ENCODE data around the gene ALAD. TPM values are rescaled to one million over a fixed set of nuclear protein-coding genes. Genes with fewer than 3 reads are reported as not detected.
A peak's percentile ranks its signal among the peaks of the same experiment; 100 is the strongest.
"Not testable (repeated sequence)": the region's sequence is repeated elsewhere in the genome, so short reads cannot be mapped to it uniquely, and the experiment has no call there.

ALAD gene
- total RNA-seq, 1 donor = 6.8 TPM

- Histone ChIP-seq H3K4me3 (ENCODE audit: low read length) (no peak overlapping the region), H3K4me1 (ENCODE audit: insufficient read depth, low read length) (peaks cover 11% of the 10 kb centered on the region), H3K9me3 (ENCODE audit: low read depth, low read length) (no peaks in the 10 kb centered on the region), H3K27me3 (ENCODE audit: insufficient read depth, low read length) (no peaks in the 10 kb centered on the region)
These were observed 31.9 kb downstream of the ALAD start for GRCh38 chr9:113368982-113369854.

- H3K27me3 ChIP-seq (ENCODE audit: insufficient read depth, low read length) = no peaks in the 10 kb centered on the region
- H3K4me1 ChIP-seq (ENCODE audit: insufficient read depth, low read length) = peaks cover 11% of the 10 kb centered on the region
- no peak overlapping the region for H3K4me3 ChIP-seq (ENCODE audit: low read length)
- H3K9me3 ChIP-seq (ENCODE audit: low read depth, low read length) = no peaks in the 10 kb centered on the region
These were observed 32.6 kb downstream of the ALAD start for GRCh38 chr9:113368348-113368981.

DNA sequence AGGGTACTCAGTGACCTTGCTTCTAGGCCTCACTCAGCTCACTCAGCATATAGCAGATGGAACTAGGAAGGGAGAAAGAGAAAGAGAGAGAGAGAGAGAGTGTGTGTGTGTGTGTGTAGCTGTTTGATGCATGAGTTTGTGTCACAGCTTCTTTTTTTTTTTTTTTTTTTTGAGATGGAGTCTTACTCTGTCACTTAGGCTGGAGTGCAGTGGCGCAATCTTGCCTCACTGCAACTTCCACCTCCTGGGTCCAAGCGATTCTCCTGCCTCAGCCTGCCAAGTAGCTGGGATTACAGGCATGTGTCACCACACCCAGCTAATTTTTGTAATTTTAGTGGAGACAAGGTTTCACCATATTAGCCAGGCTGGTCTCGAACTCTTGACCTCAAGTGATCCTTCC, 35.4 kb downstream of the ALAD start:
- H3K9me3 ChIP-seq (ENCODE audit: low read depth, low read length); H3K27me3 ChIP-seq (ENCODE audit: insufficient read depth, low read length); H3K4me3 ChIP-seq (ENCODE audit: low read length): not testable (repeated sequence)
- H3K4me1 ChIP-seq (ENCODE audit: insufficient read depth, low read length) = peaks cover 11% of the 10 kb centered on the region

DNA sequence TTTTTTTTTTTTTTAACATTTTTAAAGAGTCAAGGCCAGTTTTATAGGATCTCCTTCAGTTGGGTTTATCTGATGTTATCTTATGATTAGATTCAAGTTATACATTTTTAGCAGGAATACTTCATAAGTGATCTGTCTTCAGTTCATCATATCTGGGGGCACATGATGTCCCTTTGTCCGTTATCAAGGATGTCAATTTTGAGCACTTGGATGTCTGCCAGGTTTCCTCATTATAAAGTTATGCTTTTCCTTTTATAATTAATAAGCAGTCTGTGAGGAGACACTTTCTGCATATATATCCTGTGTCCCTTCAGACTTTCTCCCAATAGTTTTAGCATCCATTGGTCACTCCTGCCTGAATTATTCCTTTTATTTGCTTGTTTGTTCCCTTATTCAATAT, 36.1 kb downstream of the ALAD start:
- Histone ChIP-seq H3K4me1 (ENCODE audit: insufficient read depth, low read length) (peaks cover 11% of the 10 kb centered on the region), H3K27me3 (ENCODE audit: insufficient read depth, low read length) (no peaks in the 10 kb centered on the region), H3K9me3 (ENCODE audit: low read depth, low read length) (no peaks in the 10 kb centered on the region), H3K4me3 (ENCODE audit: low read length) (no peak overlapping the region)

DNA sequence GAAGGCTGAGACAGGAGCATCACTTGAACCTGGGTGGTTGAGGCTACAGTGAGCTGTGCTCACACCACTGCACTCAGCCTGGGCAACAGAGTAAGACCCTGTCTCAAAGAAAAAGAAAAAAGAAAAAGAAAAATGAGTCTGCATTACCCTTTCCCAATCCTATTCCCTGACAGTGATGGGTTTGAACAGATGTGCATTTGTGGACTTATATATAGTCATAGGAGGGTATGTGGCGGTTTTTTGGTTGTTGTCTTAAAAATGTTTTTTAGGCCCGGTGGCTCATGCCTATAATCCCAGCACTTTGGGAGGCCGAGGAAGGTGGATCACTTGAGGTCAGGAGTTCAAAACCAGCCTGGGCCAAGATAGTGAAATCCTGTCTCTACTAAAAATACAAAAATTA, 37.7 kb downstream of the ALAD start:
- Histone ChIP-seq H3K27me3 (ENCODE audit: insufficient read depth, low read length) (no peaks in the 10 kb centered on the region), H3K4me3 (ENCODE audit: low read length) (no peak overlapping the region), H3K4me1 (ENCODE audit: insufficient read depth, low read length) (peaks cover 11% of the 10 kb centered on the region), H3K9me3 (ENCODE audit: low read depth, low read length) (no peaks in the 10 kb centered on the region)

GRCh38 chr9:113361304-113362018, 39.6 kb downstream of the ALAD start:
- H3K9me3 ChIP-seq (ENCODE audit: low read depth, low read length) = no peaks in the 10 kb centered on the region
- no peaks in the 10 kb centered on the region for H3K27me3 ChIP-seq (ENCODE audit: insufficient read depth, low read length)
- H3K4me1 ChIP-seq (ENCODE audit: insufficient read depth, low read length) = peaks cover 11% of the 10 kb centered on the region
- no peak overlapping the region for H3K4me3 ChIP-seq (ENCODE audit: low read length)

DNA sequence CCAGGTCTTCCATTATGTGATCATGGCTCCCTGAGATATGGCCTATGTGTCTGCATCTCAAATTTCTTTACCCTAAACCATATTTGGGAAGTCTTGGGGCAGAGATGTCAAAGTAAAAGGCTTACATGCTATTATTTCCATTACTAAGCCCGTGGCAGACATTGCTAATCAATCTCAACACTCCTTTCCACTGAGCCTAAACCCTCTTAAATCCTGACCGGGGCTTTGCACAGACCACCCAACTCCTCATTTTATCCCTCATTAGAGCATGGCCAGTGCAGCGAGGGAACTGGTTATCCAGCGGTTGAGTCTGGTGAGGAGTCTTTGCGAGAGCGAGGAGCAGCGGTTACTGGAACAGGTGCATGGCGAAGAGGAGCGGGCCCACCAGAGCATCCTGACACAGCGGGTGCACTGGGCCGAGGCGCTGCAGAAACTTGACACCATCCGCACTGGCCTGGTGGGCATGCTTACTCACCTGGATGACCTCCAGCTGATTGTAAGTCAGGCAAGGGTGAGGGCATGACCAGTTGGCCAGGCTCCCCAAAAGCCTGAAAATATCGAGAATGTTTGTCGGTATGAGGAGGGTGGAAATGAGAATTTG, 40.7 kb downstream of the ALAD start:
- peaks cover 4% of the 10 kb centered on the region for H3K4me1 ChIP-seq (ENCODE audit: insufficient read depth, low read length)
- no peaks in the 10 kb centered on the region for H3K9me3 ChIP-seq (ENCODE audit: low read depth, low read length)
- no peak overlapping the region for H3K4me3 ChIP-seq (ENCODE audit: low read length)
- no peaks in the 10 kb centered on the region for H3K27me3 ChIP-seq (ENCODE audit: insufficient read depth, low read length)

GRCh38 chr9:113359385-113359784, 41.7 kb downstream of the ALAD start:
- H3K9me3 ChIP-seq (ENCODE audit: low read depth, low read length) = no peaks in the 10 kb centered on the region
- no peaks in the 10 kb centered on the region for H3K27me3 ChIP-seq (ENCODE audit: insufficient read depth, low read length)
- no peaks in the 10 kb centered on the region for H3K4me1 ChIP-seq (ENCODE audit: insufficient read depth, low read length)
- no peak overlapping the region for H3K4me3 ChIP-seq (ENCODE audit: low read length)

- Histone ChIP-seq H3K4me3 (ENCODE audit: low read length) (no peak overlapping the region), H3K9me3 (ENCODE audit: low read depth, low read length) (no peaks in the 10 kb centered on the region), H3K27me3 (ENCODE audit: insufficient read depth, low read length) (no peaks in the 10 kb centered on the region), H3K4me1 (ENCODE audit: insufficient read depth, low read length) (no peaks in the 10 kb centered on the region)
These were observed 44.3 kb downstream of the ALAD start for GRCh38 chr9:113356686-113357292.

DNA sequence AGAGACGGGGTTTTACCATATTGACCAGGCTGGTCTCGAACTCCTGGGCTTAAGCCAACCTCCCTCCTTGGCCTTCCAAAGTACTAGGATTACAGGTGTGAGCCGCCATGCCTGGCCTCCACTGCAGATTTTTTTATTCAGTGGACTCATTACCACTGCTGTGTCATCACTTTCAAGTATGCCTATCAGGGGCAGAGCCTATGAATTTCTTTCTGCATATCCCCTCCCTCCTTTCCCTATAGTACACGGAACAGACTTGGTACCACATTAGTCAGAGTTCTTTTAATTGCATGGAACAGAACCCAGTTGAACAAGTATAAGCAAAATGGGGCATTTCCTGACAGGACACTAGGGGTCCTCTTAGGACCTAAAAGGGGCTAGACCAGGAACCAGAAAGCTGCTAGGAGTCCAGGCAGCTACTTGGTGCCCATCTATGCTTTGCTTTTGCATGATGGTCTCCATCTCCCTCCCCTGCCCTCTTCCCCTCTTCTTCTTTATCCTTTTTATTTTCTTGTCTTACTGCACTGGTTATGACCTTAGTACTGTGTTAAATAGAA, 46.0 kb downstream of the ALAD start:
- H3K9me3 ChIP-seq (ENCODE audit: low read depth, low read length) = no peaks in the 10 kb centered on the region
- H3K4me3 ChIP-seq (ENCODE audit: low read length) = no peak overlapping the region
- H3K4me1 ChIP-seq (ENCODE audit: insufficient read depth, low read length) = peaks cover 14% of the 10 kb centered on the region

GRCh38 chr9:113352411-113352810, 48.7 kb downstream of the ALAD start:
- peaks cover 22% of the 10 kb centered on the region for H3K4me1 ChIP-seq (ENCODE audit: insufficient read depth, low read length)
- H3K9me3 ChIP-seq (ENCODE audit: low read depth, low read length) = no peaks in the 10 kb centered on the region
- H3K4me3 ChIP-seq (ENCODE audit: low read length) = no peak overlapping the region
- H3K27me3 ChIP-seq (ENCODE audit: insufficient read depth, low read length) = peaks cover 10% of the 10 kb centered on the region

More for the DNA sequence above, 46.0 kb downstream of the ALAD start:
- peaks cover 2% of the 10 kb centered on the region for H3K27me3 ChIP-seq (ENCODE audit: insufficient read depth, low read length)

DNA sequence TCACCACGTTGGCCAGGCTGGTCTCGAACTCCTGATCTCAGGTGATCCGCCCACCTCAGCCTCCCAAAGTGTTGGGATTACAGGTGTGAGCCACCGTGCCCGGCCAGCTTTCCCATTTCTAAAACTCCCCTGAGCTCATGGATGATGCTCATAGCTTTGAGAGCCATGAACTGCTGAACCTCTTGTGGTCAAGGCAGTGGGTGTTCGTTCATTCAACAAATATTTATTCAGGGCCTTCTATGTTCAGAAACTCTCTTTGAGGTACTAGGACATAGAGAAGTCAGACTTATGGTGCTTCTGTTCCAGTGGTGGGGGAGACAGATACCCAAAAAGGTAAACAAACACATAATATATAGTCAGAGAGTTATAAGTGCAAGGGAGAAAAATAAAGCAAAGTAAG, 49.1 kb downstream of the ALAD start:
- H3K4me1 ChIP-seq (ENCODE audit: insufficient read depth, low read length) = peaks cover 22% of the 10 kb centered on the region
- H3K27me3 ChIP-seq (ENCODE audit: insufficient read depth, low read length) = peaks cover 10% of the 10 kb centered on the region
- no peak overlapping the region for H3K4me3 ChIP-seq (ENCODE audit: low read length)
- H3K9me3 ChIP-seq (ENCODE audit: low read depth, low read length) = no peaks in the 10 kb centered on the region

DNA sequence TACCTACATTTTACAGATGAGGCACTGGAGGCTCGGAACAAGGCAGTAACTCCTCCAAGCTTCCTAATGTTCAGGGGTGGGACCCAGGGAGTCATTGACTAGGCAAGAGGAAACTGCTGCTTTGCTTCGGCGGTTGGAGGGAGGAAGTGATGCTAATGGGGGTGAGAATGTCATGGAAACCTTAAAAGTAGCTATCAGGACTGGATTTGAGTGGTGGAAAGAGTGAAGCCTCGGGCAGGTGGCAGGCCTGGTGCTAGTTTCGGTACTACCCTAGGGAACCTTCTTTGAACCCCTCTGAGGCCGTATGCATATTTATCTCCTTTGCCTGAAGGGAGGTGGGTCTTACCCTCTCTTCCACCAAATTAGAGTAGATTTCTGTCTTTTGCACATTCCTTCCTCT, 50.1 kb downstream of the ALAD start:
- Histone ChIP-seq H3K4me1 (ENCODE audit: insufficient read depth, low read length) (peaks cover 22% of the 10 kb centered on the region), H3K27me3 (ENCODE audit: insufficient read depth, low read length) (peaks cover 10% of the 10 kb centered on the region), H3K4me3 (ENCODE audit: low read length) (no peak overlapping the region), H3K9me3 (ENCODE audit: low read depth, low read length) (no peaks in the 10 kb centered on the region)

DNA sequence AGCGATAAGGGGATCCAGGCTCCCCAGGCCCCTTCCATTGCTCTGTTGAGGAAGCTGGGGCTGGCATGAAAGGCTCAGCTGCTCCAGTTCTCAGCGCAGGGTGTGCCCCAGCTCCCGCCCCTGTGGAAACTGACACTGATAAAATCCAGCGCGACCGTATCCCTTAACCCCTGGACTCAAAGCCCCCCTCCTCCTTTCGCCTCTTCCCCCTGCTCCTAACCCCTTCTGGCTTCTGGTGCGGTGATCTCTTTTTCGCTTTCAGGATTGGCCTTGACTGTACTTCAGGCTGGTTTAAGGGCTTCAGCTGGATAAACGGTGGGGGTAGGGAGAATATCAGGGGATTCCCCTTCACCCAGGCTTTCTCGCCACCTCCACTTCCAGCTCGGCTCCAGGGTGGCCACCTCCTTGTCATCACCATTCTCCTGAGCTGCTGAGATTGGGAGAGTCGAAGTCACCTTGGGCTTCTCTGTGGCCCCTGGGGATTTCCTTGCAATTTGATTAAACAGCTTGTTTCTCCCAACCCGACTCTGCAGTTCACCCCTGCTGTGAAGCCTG, 50.9 kb downstream of the ALAD start:
- H3K4me1 ChIP-seq (ENCODE audit: insufficient read depth, low read length) = peaks cover 22% of the 10 kb centered on the region
- H3K4me3 ChIP-seq (ENCODE audit: low read length) = peak overlapping the region; percentile 37
- peaks cover 10% of the 10 kb centered on the region for H3K27me3 ChIP-seq (ENCODE audit: insufficient read depth, low read length)
- no peaks in the 10 kb centered on the region for H3K9me3 ChIP-seq (ENCODE audit: low read depth, low read length)

All from mononuclear cell (primary cell).